ENCODE measurements around the gene STPG4.

- no peak for TF ChIP-seq POLR2A (IDR thresholded peaks at IDR 0.05)
- TF ChIP-seq CTCF (IDR thresholded peaks at IDR 0.05): no peak
Measured at GRCh38 chr2:47091118-47091517, 64.0 kb downstream of the STPG4 start.

Data from Peyer's patch (tissue), 4 donors.